HEK293 (cell line): Measurements from ENCODE around the gene ZNF416.
A peak's percentile ranks its signal among the peaks of the same experiment; 100 is the strongest.

Source experiments
- KLF9 ChIP-seq: fragments of 450-650 bp; formaldehyde crosslinking; IDR thresholded peaks from 2 replicates; pipeline ENCODE4 v1.5.1; 2016; ENCODE audit warnings: missing biosample characterization, missing genetic modification characterization, low read depth
- REPIN1 ChIP-seq: fragments of 450-650 bp; formaldehyde crosslinking; IDR thresholded peaks from 2 replicates; pipeline ENCODE4 v1.5.1; 2017; ENCODE audit warnings: missing biosample characterization, missing genetic modification characterization, low read depth
- SETDB1 ChIP-seq: IDR thresholded peaks from one replicate; pipeline ENCODE4 v1.6.1; 2017; ENCODE audit warnings: mild to moderate bottlenecking, low read length, moderate library complexity, mixed read lengths; ENCODE audit not compliant: insufficient read length
- ZBTB21 ChIP-seq: fragments of 450-650 bp; formaldehyde crosslinking; IDR thresholded peaks from 2 replicates; pipeline ENCODE4 v1.5.1; 2017; ENCODE audit warnings: missing biosample characterization, missing genetic modification characterization
- ZFP3 ChIP-seq: fragments of 450-650 bp; formaldehyde crosslinking; IDR thresholded peaks from 2 replicates; pipeline ENCODE4 v1.5.1; 2016; ENCODE audit warnings: low read depth, missing biosample characterization, missing genetic modification characterization
- ZNF169 ChIP-seq: fragments of 450-650 bp; formaldehyde crosslinking; IDR thresholded peaks from 2 replicates; pipeline ENCODE4 v1.5.1; 2016; ENCODE audit warnings: missing biosample characterization, missing genetic modification characterization
- ZNF404 ChIP-seq: fragments of 450-650 bp; formaldehyde crosslinking; IDR thresholded peaks from 2 replicates; pipeline ENCODE4 v1.5.1; 2017; ENCODE audit warnings: missing biosample characterization, missing genetic modification characterization
- ZNF664 ChIP-seq: fragments of 450-650 bp; formaldehyde crosslinking; IDR thresholded peaks from 2 replicates; pipeline ENCODE4 v1.5.1; 2016; ENCODE audit warnings: missing biosample characterization, missing genetic modification characterization
- TF ChIP-seq, protein P1 (sequence below): fragments of 450-650 bp; formaldehyde crosslinking; IDR thresholded peaks from 2 replicates; pipeline ENCODE4 v1.5.1; 2016; ENCODE audit warnings: missing biosample characterization, missing genetic modification characterization
- TF ChIP-seq, protein P2 (sequence below): fragments of 450-650 bp; formaldehyde crosslinking; IDR thresholded peaks from 2 replicates; pipeline ENCODE4 v1.5.1; 2016; ENCODE audit warnings: missing biosample characterization, missing genetic modification characterization
- TF ChIP-seq, protein P3 (sequence below): fragments of 450-650 bp; formaldehyde crosslinking; IDR thresholded peaks from 2 replicates; pipeline ENCODE4 v1.5.1; 2016; ENCODE audit warnings: missing biosample characterization, missing genetic modification characterization, low read depth
- TF ChIP-seq, protein P4 (sequence below): fragments of 450-650 bp; formaldehyde crosslinking; optimal IDR thresholded peaks from 2 replicates; pipeline ENCODE3; 2016; ENCODE audit warnings: missing biosample characterization, mild to moderate bottlenecking, missing genetic modification characterization
- TF ChIP-seq, protein P5 (sequence below): IDR thresholded peaks from 2 replicates; pipeline ENCODE4 v1.6.1; 2011; ENCODE audit warnings: mild to moderate bottlenecking, low read depth, low read length, borderline replicate concordance

DNA sequence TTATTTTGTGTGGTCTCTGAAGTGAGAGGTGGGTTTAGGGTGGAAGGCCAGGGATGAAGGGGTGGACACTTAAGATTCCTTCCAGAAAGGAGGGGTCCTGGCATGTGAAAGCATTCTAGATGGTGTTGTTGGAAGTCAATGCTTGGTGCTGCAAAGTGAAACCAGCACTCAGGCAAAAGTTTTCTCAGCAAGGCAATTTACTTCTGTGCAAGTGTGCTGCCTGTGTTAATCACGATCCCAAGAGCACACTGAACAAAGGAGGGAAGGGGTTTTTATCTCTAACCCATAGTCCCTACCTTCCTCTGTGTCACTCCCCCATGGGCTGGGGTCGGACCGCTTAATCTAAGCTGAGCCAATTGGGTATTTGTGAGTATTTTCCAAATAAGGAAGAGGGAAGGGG is 36.6 kb upstream of the ZNF416 start:
- TF ChIP-seq, protein P1, sequence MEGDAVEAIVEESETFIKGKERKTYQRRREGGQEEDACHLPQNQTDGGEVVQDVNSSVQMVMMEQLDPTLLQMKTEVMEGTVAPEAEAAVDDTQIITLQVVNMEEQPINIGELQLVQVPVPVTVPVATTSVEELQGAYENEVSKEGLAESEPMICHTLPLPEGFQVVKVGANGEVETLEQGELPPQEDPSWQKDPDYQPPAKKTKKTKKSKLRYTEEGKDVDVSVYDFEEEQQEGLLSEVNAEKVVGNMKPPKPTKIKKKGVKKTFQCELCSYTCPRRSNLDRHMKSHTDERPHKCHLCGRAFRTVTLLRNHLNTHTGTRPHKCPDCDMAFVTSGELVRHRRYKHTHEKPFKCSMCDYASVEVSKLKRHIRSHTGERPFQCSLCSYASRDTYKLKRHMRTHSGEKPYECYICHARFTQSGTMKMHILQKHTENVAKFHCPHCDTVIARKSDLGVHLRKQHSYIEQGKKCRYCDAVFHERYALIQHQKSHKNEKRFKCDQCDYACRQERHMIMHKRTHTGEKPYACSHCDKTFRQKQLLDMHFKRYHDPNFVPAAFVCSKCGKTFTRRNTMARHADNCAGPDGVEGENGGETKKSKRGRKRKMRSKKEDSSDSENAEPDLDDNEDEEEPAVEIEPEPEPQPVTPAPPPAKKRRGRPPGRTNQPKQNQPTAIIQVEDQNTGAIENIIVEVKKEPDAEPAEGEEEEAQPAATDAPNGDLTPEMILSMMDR (tag by site-specific recombination), result no peak
- TF ChIP-seq ZNF404 (tag by site-specific recombination), result no peak
- 0 out of 2 replicates have a peak, but pooled peaks have one; percentile 6 for TF ChIP-seq ZBTB21 (tag by site-specific recombination)
- TF ChIP-seq, protein P2, sequence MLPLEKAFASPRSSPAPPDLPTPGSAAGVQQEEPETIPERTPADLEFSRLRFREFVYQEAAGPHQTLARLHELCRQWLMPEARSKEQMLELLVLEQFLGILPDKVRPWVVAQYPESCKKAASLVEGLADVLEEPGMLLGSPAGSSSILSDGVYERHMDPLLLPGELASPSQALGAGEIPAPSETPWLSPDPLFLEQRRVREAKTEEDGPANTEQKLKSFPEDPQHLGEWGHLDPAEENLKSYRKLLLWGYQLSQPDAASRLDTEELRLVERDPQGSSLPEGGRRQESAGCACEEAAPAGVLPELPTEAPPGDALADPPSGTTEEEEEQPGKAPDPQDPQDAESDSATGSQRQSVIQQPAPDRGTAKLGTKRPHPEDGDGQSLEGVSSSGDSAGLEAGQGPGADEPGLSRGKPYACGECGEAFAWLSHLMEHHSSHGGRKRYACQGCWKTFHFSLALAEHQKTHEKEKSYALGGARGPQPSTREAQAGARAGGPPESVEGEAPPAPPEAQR (tag by site-specific recombination), result no peak
- TF ChIP-seq REPIN1, result no peak
- no peak for TF ChIP-seq ZNF664
- TF ChIP-seq, protein P3, sequence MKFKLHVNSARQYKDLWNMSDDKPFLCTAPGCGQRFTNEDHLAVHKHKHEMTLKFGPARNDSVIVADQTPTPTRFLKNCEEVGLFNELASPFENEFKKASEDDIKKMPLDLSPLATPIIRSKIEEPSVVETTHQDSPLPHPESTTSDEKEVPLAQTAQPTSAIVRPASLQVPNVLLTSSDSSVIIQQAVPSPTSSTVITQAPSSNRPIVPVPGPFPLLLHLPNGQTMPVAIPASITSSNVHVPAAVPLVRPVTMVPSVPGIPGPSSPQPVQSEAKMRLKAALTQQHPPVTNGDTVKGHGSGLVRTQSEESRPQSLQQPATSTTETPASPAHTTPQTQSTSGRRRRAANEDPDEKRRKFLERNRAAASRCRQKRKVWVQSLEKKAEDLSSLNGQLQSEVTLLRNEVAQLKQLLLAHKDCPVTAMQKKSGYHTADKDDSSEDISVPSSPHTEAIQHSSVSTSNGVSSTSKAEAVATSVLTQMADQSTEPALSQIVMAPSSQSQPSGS (tag by site-specific recombination), result no peak
- TF ChIP-seq KLF9, result no peak
- TF ChIP-seq SETDB1, result peak; percentile 97
- TF ChIP-seq, protein P4, sequence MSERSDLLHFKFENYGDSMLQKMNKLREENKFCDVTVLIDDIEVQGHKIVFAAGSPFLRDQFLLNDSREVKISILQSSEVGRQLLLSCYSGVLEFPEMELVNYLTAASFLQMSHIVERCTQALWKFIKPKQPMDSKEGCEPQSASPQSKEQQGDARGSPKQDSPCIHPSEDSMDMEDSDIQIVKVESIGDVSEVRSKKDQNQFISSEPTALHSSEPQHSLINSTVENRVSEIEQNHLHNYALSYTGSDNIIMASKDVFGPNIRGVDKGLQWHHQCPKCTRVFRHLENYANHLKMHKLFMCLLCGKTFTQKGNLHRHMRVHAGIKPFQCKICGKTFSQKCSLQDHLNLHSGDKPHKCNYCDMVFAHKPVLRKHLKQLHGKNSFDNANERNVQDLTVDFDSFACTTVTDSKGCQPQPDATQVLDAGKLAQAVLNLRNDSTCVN (tag by site-specific recombination), result no peak
- TF ChIP-seq, protein P5, sequence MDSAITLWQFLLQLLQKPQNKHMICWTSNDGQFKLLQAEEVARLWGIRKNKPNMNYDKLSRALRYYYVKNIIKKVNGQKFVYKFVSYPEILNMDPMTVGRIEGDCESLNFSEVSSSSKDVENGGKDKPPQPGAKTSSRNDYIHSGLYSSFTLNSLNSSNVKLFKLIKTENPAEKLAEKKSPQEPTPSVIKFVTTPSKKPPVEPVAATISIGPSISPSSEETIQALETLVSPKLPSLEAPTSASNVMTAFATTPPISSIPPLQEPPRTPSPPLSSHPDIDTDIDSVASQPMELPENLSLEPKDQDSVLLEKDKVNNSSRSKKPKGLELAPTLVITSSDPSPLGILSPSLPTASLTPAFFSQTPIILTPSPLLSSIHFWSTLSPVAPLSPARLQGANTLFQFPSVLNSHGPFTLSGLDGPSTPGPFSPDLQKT, result no peak
- no peak for TF ChIP-seq ZNF169 (tag by site-specific recombination)
- no peak for TF ChIP-seq ZFP3 (tag by site-specific recombination)
